ENCODE measurements around the gene AAMDC. TPM values are rescaled to one million over a fixed set of nuclear protein-coding genes. Genes with fewer than 3 reads are reported as not detected.
"Not testable (repeated sequence)": the region's sequence is repeated elsewhere in the genome, so short reads cannot be mapped to it uniquely, and the experiment has no call there.

The AAMDC gene
- total RNA-seq, 1 donor from 2014 or later, result 24.7 TPM

- DNase-seq (ENCODE audit: low spot score), result peak; percentile 80
- peaks cover 2% of the 10 kb centered on the region for H3K27me3 Mint-ChIP-seq (ENCODE audit: unreplicated experiment)
- peak overlapping the region; percentile 92 for H3K4me3 Mint-ChIP-seq (ENCODE audit: unreplicated experiment)
- H3K36me3 Mint-ChIP-seq (ENCODE audit: low read depth, unreplicated experiment), result peaks cover 15% of the 10 kb centered on the region
- H3K27ac Mint-ChIP-seq (ENCODE audit: unreplicated experiment), result peak overlapping the region; percentile 62
- H3K4me1 Mint-ChIP-seq (ENCODE audit: unreplicated experiment), result peaks cover 13% of the 10 kb centered on the region
- no peaks in the 10 kb centered on the region for H3K9me3 Mint-ChIP-seq (ENCODE audit: unreplicated experiment)
- no peak for TF ChIP-seq CTCF (IDR thresholded peaks at IDR 0.05; ENCODE audit: unreplicated experiment)
These were observed 1.5 kb upstream of the AAMDC start for GRCh38 chr11:77819411-77819920.

- peak; percentile 44 for DNase-seq (ENCODE audit: low spot score)
- Mint-ChIP-seq H3K27ac (ENCODE audit: unreplicated experiment) (peak overlapping the region; percentile 77), H3K9me3 (ENCODE audit: unreplicated experiment) (no peaks in the 10 kb centered on the region), H3K4me3 (ENCODE audit: unreplicated experiment) (peak overlapping the region; percentile 100), H3K4me1 (ENCODE audit: unreplicated experiment) (peaks cover 10% of the 10 kb centered on the region), H3K36me3 (ENCODE audit: low read depth, unreplicated experiment) (peaks cover 11% of the 10 kb centered on the region), H3K27me3 (ENCODE audit: unreplicated experiment) (peaks cover 2% of the 10 kb centered on the region)
- no peak for TF ChIP-seq CTCF (IDR thresholded peaks at IDR 0.05; ENCODE audit: unreplicated experiment)
These were observed 901 bp upstream of the AAMDC start for GRCh38 chr11:77819921-77820564.

- Mint-ChIP-seq H3K4me1 (ENCODE audit: unreplicated experiment) (peaks cover 9% of the 10 kb centered on the region), H3K36me3 (ENCODE audit: low read depth, unreplicated experiment) (peaks cover 11% of the 10 kb centered on the region), H3K27ac (ENCODE audit: unreplicated experiment) (peak overlapping the region; percentile 96), H3K27me3 (ENCODE audit: unreplicated experiment) (peaks cover 2% of the 10 kb centered on the region), H3K4me3 (ENCODE audit: unreplicated experiment) (peak overlapping the region; percentile 100), H3K9me3 (ENCODE audit: unreplicated experiment) (no peaks in the 10 kb centered on the region)
- DNase-seq (ENCODE audit: low spot score), result peak; percentile 25
- TF ChIP-seq CTCF (IDR thresholded peaks at IDR 0.05; ENCODE audit: unreplicated experiment), result no peak
These were observed 456 bp downstream of the AAMDC start for GRCh38 chr11:77821349-77821851.

GRCh38 chr11:77822126-77822525, 1.2 kb downstream of the AAMDC start:
- H3K36me3 Mint-ChIP-seq (ENCODE audit: low read depth, unreplicated experiment), result peaks cover 11% of the 10 kb centered on the region
- not testable (repeated sequence) for H3K27ac Mint-ChIP-seq (ENCODE audit: unreplicated experiment); H3K4me1 Mint-ChIP-seq (ENCODE audit: unreplicated experiment); H3K4me3 Mint-ChIP-seq (ENCODE audit: unreplicated experiment); H3K27me3 Mint-ChIP-seq (ENCODE audit: unreplicated experiment); DNase-seq (ENCODE audit: low spot score); H3K9me3 Mint-ChIP-seq (ENCODE audit: unreplicated experiment)

GRCh38 chr11:77823775-77824174, 2.8 kb downstream of the AAMDC start:
- Mint-ChIP-seq H3K27me3 (ENCODE audit: unreplicated experiment) (peaks cover 2% of the 10 kb centered on the region), H3K9me3 (ENCODE audit: unreplicated experiment) (no peaks in the 10 kb centered on the region), H3K36me3 (ENCODE audit: low read depth, unreplicated experiment) (peaks cover 11% of the 10 kb centered on the region), H3K27ac (ENCODE audit: unreplicated experiment) (no peak overlapping the region), H3K4me3 (ENCODE audit: unreplicated experiment) (no peak overlapping the region), H3K4me1 (ENCODE audit: unreplicated experiment) (peaks cover 9% of the 10 kb centered on the region)
- TF ChIP-seq CTCF (IDR thresholded peaks at IDR 0.05; ENCODE audit: unreplicated experiment), result no peak
- no peak for DNase-seq (ENCODE audit: low spot score)

Data from endothelial cell (in vitro differentiated cells).